Measurements from ENCODE around the gene TEAD1. TPM values are rescaled to one million over a fixed set of nuclear protein-coding genes. Genes with fewer than 3 reads are reported as not detected.

TEAD1 gene
- total and polyA plus RNA-seq, 2 experiments from 2014 or later, result 45.9 to 105 TPM

DNA sequence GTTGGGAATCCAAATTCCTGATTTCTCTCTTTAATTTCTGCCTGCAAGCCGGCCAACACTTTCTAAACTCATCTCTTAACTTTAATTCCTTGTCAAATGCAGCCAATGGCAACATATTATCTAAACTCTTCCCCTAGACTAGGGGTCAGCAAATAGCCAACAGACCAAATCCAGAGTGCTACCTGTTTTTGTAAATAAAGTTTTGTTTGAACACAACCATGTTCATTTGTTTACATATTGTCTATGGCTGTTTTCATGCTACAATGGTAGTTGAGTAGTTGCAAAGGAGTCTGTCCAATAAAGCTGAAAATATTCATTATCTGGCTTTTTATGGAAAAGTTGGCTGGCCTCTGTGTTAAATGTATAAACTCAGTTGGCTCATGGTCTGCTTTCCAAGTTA lies 297.7 kb downstream of the TEAD1 start:
- Histone ChIP-seq H3K9me3 (ENCODE audit: low read depth) (no peaks in the 10 kb centered on the region), H3K36me3 (no peaks in the 10 kb centered on the region), H3K27me3 (no peaks in the 10 kb centered on the region), H3K4me3 (no peak overlapping the region), H3K27ac (no peak overlapping the region), H3K4me1 (ENCODE audit: low read depth) (no peaks in the 10 kb centered on the region)
- TF ChIP-seq, protein P1, sequence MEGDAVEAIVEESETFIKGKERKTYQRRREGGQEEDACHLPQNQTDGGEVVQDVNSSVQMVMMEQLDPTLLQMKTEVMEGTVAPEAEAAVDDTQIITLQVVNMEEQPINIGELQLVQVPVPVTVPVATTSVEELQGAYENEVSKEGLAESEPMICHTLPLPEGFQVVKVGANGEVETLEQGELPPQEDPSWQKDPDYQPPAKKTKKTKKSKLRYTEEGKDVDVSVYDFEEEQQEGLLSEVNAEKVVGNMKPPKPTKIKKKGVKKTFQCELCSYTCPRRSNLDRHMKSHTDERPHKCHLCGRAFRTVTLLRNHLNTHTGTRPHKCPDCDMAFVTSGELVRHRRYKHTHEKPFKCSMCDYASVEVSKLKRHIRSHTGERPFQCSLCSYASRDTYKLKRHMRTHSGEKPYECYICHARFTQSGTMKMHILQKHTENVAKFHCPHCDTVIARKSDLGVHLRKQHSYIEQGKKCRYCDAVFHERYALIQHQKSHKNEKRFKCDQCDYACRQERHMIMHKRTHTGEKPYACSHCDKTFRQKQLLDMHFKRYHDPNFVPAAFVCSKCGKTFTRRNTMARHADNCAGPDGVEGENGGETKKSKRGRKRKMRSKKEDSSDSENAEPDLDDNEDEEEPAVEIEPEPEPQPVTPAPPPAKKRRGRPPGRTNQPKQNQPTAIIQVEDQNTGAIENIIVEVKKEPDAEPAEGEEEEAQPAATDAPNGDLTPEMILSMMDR (IDR thresholded peaks at IDR 0.05; ENCODE audit: low read depth, low read length), result no peak
- no peak for DNase-seq (ENCODE audit: low read depth in 1 of 2, low spot score in 1 of 2)

DNA sequence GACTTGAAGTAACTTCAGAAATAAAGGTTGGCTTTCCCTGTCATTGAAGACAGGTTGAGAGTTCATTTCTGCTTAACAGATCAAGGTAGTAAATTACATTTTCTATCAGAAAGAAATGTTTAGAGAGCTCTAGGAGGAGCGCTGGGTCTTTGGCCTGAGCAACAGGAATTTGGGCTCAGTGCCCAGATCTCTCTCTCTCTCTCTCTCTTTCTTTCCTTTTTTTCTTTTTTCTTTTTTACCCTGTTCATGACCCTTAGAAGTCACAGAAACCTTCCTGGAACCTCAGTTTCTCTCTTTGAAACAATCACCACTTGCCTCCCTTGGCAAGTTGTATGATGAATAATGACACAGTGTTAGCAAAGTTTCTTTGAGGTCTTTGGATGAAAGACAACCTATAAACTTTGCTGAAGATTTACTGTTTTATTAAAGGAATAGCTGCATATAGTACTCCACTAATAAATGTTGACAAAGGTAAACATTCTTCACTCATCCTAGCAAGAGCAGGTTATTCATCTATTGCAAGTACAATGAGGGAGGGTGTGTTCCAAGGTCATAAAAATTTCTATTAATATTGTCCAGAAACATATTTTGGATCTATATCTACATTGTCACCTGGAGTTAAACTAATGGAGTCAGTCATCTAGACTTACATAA lies 299.4 kb downstream of the TEAD1 start:
- TF ChIP-seq, protein P1 (IDR thresholded peaks at IDR 0.05; ENCODE audit: low read depth, low read length), result no peak
- peak in 1 of 2 donors; percentile 47 for DNase-seq (ENCODE audit: low read depth in 1 of 2, low spot score in 1 of 2)
- Histone ChIP-seq H3K9me3 (ENCODE audit: low read depth) (no peaks in the 10 kb centered on the region), H3K36me3 (no peaks in the 10 kb centered on the region), H3K27ac (no peak overlapping the region), H3K4me3 (no peak overlapping the region), H3K4me1 (ENCODE audit: low read depth) (no peaks in the 10 kb centered on the region), H3K27me3 (no peaks in the 10 kb centered on the region)

DNA sequence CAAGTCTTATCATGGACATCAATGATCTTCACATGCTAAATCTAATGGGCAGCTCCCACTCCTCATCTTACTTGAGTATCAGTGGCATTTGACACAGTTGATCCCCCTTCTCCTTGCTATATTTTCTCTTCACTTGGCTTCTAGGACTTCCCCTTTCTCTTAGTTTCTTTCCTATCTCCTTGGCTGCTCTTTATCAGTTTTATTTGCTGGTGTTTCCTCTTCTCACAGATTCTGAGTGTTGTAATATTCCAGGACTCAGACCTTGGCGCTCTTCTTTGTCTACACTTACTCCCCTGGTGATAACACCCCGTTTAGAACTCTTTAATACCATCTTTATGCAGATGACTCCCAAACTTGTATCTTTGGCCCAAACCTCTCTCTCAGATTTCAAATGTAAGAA lies 301.0 kb downstream of the TEAD1 start:
- Histone ChIP-seq H3K27me3 (no peaks in the 10 kb centered on the region), H3K36me3 (no peaks in the 10 kb centered on the region), H3K9me3 (ENCODE audit: low read depth) (no peaks in the 10 kb centered on the region), H3K27ac (no peak overlapping the region), H3K4me1 (ENCODE audit: low read depth) (no peaks in the 10 kb centered on the region), H3K4me3 (no peak overlapping the region)
- TF ChIP-seq, protein P1 (IDR thresholded peaks at IDR 0.05; ENCODE audit: low read depth, low read length), result no peak
- peak in 1 of 2 donors; percentile 29 for DNase-seq (ENCODE audit: low read depth in 1 of 2, low spot score in 1 of 2)

DNA sequence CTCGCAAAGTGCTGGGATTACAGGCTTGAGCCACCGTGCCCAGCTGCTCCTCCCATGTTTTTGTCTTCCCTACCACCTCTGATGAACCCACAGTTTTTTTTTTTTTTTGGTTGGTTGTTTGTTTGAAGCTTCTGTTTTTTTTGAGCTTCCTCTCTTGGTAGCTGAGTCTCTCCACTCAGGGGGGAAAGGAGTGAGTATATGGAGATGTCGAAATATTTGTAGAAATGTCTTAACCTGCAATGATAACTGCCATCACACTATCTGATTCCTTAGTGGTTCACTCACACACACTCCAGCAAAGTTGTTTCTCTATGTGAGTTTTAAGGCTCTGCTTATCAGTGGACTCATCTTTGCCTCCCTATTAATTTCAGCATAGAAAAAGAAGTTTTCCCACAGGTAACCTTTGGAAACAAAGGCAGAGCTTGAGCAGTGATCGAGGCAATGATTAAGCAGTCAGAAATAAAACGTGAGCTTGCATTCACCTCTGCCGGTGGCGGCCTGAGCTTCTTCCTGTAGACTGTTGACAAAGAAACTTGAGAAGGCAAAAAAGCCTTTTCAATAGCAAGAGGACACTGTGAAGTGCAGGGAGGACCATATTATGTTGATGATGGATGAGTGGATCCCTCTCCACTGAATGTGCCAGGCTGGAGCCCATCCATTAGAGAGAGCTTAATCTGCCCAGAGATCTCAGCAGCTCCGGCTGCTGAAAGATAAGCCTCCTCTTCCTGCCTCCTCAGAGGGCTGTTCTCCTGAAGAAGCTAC lies 305.9 kb downstream of the TEAD1 start:
- H3K27me3 ChIP-seq, result peaks cover 2% of the 10 kb centered on the region
- no peak for DNase-seq (ENCODE audit: low read depth in 1 of 2, low spot score in 1 of 2)
- H3K9me3 ChIP-seq (ENCODE audit: low read depth), result no peaks in the 10 kb centered on the region
- TF ChIP-seq, protein P1 (IDR thresholded peaks at IDR 0.05; ENCODE audit: low read depth, low read length), result no peak
- H3K4me1 ChIP-seq (ENCODE audit: low read depth), result no peaks in the 10 kb centered on the region
- H3K27ac ChIP-seq, result no peak overlapping the region
- no peaks in the 10 kb centered on the region for H3K36me3 ChIP-seq
- H3K4me3 ChIP-seq, result no peak overlapping the region

DNA sequence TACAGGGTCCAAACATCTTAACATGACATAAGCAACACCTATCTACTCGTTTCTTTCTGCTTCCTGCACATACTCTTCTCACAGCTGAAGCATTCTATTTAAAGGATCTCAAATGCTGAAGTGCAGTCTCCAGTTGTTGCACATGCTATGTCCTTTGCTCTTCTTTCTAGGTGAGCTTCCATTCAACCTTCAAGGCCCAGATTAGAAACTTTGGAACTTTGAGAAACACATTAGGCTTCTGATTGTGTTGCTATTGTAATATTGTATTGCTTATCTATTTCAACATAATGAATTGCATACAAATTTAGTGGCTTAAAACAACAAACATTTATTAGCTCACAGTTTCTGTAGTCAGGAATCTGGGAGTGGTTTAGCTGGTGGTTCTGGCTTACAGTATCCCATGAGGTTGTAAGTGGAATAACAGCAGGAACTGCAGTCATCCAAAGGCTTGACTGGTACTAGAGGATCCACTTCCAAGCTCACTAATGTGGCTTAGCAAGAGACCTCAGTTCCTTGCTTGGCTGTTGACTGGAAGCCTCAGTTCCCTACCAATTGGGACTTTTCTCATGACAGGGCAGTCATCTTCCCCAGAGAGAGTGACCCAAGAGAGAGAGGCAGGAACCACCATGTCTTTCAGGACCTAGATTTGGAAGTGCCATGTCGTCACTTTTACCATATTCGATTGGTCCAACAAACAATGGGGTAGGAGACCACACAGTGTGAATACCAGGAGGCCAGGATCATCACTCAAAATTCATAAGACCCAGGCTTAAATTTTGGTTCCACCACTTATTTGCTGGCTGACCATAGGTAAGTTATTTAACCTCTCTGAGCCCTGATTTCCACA lies 307.7 kb downstream of the TEAD1 start:
- H3K4me3 ChIP-seq, result no peak overlapping the region
- H3K27me3 ChIP-seq, result peaks cover 2% of the 10 kb centered on the region
- no peaks in the 10 kb centered on the region for H3K9me3 ChIP-seq (ENCODE audit: low read depth)
- H3K36me3 ChIP-seq, result no peaks in the 10 kb centered on the region
- H3K27ac ChIP-seq, result no peak overlapping the region
- TF ChIP-seq, protein P1 (IDR thresholded peaks at IDR 0.05; ENCODE audit: low read depth, low read length), result peak; percentile 4
- peak in 1 of 2 donors; percentile 21 for DNase-seq (ENCODE audit: low read depth in 1 of 2, low spot score in 1 of 2)
- H3K4me1 ChIP-seq (ENCODE audit: low read depth), result no peaks in the 10 kb centered on the region

All from cardiac muscle cell (in vitro differentiated cells and primary cell).